ENCODE results near the gene S100A3.
"Not testable (repeated sequence)": the region's sequence is repeated elsewhere in the genome, so short reads cannot be mapped to it uniquely, and the experiment has no call there.

DNA sequence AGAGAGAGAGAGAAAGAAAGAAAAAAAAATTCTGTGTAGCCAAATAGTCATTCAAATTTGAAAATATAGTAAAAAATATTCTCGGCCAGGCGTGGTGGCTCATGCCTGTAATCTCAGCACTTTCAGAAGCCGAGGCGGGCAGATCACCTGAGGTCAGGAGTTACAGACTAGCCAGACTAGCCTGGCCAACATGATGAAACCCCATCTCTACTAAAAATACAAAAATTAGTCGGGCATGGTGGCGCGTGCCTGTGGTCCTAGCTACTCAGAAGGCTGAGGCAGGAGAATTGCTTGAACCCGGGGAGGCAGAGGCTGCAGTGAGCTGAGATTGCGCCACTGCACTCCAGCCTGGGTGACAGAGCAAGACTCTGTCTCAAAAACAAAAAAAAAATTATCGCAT is 39.0 kb upstream of the S100A3 start:
- TF ChIP-seq, protein P1, sequence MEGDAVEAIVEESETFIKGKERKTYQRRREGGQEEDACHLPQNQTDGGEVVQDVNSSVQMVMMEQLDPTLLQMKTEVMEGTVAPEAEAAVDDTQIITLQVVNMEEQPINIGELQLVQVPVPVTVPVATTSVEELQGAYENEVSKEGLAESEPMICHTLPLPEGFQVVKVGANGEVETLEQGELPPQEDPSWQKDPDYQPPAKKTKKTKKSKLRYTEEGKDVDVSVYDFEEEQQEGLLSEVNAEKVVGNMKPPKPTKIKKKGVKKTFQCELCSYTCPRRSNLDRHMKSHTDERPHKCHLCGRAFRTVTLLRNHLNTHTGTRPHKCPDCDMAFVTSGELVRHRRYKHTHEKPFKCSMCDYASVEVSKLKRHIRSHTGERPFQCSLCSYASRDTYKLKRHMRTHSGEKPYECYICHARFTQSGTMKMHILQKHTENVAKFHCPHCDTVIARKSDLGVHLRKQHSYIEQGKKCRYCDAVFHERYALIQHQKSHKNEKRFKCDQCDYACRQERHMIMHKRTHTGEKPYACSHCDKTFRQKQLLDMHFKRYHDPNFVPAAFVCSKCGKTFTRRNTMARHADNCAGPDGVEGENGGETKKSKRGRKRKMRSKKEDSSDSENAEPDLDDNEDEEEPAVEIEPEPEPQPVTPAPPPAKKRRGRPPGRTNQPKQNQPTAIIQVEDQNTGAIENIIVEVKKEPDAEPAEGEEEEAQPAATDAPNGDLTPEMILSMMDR (IDR thresholded peaks at IDR 0.05; ENCODE audit: low read depth, low read length): not testable (repeated sequence)
- not testable (repeated sequence) for TF ChIP-seq EZH2phosphoT487 (IDR thresholded peaks at IDR 0.05; ENCODE audit: low read depth)
